IPS DF 4.7 (cell line): ENCODE measurements around the gene SLC23A3.

Experiments
- DNase-seq: peaks from one replicate; pipeline ENCODE4 v3.0.0-alpha.2; 2013; ENCODE audit warnings: low spot score; ENCODE audit errors: extremely low read depth

The SLC23A3 gene

DNA sequence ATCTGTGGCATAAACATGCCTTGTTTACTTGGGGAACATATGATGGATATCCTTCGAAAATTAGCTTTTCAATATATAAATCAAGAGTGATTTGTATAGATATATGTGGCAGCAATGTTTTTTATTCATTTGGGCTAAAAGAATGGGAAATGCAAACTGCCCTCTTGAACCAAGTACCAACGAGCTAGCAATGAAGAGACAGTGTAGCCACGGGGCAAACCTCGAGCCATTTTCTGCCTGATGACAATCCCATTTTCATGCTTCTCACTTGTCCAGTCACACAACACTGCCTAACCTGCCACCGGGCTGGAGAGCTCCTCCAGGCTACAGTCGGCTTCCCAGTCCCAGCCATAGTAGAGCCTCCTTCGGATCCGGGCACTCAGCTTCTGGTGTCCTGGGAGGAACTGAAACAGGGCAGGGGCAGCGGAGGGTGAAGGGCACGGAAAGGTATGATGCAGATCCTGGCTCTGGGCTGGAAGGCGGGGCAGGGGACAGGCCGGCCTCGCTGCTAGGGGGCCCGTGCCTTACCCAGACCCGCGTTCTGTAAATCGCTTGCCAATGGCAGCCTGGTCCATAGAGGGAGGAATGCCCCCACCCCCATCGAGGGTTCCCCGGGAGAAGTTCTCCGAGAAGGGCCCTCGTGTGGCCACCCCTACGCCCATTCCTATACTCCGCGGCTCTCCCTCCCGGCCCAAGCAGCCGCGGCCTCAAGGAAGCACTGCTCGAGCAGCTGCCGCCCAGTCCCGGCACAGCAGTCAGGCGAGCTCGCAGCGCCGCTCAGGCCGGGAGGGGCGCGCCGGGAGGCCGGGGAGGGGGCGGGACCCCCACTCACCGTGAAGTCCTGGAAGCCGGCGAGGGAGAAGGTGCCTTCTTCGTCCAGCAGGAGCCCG lies 6.3 kb upstream of the SLC23A3 start:
- no peak for DNase-seq

DNA sequence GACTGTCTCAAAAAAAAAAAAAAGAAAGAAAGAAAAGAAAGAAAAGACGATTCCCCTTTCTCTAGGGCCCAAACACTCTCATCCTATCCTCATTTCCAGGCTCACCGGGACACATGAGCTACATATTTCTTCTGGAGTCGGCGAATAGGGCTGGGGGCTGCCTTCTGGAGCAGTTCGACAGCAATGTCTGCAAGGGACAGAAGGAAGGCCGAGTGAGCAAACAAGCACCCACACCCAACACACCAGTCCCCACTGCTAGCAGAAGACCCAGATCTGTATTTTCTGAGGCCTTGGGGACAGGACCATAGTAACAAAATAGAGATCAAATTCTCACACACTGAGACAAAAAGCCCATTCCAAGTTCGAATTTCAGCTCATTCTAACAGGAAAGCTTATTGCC lies 5.7 kb upstream of the SLC23A3 start:
- no peak for DNase-seq

DNA sequence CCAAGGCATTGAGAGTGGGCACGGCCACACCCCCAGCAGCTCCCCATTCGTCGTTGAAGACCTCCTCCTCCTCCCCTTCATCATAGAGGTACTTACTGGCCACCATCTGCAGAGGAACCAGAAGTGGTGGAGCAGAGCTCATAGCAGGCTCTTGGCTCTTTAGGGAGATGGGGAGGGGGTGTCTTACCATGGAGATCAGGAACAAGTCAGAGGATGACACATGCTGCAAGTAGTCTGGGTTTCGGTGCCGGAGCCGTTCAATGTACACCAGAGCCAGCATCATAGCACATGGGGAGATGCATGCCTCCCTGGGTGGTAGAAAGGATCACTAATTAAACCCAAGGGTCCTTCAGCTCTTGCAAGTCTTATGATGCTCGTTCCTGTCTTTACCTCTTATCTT lies 5.0 kb upstream of the SLC23A3 start:
- DNase-seq = no peak

DNA sequence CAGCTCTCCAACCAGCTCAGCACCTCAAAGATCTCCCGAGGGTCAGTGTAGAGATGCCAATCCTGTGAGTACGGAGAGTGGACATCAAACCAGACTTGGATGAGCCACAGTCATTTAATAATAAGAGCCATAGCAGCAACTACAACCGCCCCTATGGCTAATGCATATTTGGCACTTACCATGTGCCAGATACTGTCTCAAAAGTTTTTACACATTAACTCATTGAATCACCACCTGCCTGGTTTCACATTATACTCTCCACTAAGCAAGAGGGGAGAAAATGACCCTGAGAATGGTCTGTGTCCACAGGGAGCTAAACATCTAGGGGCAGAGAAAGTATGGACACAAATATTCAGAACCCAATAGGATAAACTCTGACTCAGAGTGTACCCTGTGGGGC lies 4.3 kb upstream of the SLC23A3 start:
- DNase-seq = no peak

DNA sequence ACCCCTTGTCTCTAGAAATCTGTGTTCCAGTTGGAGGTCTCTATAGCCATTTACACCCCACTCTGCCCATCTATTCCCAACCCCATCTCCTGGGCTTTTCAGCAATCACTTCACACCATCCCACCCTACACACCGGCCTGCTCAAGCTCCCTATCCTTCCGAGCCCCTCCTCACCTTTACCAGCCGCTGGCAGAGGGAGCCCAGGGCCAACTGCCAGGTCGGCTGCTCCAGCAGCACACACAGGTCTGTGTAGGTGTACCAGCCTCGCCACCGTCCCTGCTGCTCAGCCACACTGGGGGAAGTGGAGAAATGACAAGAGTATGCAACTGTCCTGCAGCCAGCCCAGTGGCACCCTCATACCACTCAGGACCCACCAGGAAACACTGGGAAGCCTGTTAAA lies 3.3 kb upstream of the SLC23A3 start:
- no peak for DNase-seq

DNA sequence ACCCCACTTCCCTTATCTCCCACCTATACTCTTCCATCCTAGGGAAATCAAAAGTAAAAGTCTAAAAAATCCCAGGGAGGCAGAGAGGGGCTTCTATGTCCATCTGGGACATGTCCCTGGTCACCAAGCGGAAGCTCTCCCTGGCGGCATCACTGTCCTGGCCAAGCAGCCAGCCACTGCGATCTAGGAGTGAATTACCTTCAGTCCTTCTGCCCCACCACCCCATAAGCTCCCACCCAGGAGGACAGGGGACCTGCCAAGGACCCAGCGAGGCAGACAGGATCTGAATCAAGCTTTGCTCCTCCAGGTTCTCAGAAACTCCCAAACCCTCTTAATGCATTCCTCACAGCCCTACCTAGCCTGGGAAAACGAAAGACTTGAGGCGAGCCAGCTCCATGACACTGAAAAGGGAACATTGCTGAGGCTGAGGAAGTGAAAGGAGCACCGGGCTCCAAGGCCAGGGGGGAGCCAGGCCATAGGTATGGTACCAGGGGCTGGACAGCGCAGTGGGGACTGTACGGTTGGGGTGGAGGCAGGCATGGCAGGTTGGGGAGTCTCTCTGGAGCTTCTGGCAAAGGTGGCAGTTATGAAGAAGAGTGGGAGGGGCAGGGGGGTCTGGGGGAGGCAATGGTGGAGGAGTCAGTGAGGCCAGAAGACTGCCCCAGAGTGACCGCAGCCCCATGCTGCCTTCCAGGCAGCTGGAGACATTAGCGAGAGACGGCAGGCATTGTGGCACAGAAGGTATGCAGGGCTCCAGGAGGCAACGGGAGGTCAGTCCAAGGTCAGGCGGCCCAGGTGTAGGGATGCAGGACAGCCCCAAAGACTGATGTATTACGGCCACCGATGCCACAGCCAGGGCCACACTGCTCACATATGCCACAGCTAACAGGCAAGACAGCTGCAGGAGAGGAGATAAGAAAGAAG lies 2.7 kb upstream of the SLC23A3 start:
- DNase-seq = no peak

DNA sequence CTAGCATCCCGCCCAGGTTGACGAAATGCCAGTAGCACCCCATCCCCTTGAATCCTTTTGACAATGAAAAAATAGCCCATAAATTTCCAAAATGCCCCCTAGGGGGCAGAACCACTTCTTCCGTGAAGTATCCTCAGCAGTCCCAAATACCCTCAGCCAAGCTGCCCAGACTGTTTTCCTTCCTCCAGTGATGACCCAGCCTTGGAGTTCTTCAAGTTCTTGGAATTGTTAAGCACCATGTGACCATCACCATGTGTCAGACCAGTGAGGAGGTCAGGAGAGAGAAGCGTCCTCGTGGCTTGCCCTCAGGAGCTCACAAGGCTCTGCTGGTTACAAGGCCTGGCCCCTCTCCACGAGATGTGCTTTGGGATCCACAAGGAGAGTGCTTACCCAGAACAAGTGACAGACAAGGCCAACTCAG lies 1.4 kb upstream of the SLC23A3 start:
- no peak for DNase-seq

DNA sequence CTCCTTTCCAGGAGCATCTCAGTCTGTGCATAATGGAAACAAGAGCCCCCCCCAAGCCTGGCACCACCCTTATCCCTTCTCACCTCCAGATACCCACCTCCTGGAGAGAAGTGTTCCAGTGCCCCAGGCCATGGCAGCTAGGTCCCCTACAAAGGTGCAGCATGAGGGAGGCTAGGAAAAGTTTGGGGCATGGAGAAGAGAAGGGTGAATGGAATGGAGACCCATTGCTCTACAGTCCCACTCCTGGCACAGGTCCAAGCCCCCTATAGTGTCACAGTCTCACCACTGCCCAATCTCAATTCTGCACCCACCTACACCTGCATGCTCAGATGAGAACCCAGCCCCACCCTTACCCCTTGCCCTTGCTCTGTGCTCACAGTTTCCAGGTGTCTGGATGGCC lies 897 bp downstream of the SLC23A3 start:
- DNase-seq = no peak

DNA sequence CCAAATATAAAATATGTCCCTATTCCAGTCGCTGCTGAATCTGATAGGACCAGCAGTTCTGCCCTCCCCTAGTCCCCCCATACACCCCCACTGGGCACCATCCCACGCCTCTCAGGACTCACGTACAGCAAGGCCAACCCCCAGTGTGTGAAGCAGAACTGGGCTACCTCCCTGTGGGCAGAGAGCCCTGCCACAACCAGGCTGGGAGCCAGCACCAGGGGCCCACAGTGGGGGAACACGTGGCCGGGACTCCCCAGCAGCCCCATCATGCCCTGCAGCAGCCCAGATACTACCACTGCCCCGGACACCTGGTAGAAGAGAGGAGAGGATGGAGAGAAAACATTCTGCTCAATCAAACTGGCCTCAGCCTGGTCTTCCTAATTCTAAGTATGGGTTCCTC lies 1.3 kb downstream of the SLC23A3 start:
- DNase-seq = no peak

DNA sequence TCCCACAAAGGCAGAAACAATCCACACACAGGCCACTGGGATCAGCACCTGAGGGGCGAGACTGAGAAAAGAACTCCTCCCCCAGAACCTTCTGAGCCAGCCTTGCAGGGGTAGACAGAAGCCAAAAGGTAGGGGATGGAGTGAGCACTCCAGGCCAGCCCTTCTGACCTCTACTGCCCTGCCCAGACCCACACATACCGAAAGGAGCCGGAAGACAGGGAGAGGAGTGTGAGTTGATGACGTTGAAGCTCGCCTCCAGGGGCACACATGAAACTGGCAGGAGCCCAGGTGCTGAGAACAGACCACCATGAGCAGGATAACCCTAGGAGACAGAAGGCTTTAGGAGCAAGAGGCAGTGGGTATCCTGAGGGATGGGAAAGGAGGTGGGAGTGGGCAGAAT lies 1.8 kb downstream of the SLC23A3 start:
- no peak for DNase-seq

DNA sequence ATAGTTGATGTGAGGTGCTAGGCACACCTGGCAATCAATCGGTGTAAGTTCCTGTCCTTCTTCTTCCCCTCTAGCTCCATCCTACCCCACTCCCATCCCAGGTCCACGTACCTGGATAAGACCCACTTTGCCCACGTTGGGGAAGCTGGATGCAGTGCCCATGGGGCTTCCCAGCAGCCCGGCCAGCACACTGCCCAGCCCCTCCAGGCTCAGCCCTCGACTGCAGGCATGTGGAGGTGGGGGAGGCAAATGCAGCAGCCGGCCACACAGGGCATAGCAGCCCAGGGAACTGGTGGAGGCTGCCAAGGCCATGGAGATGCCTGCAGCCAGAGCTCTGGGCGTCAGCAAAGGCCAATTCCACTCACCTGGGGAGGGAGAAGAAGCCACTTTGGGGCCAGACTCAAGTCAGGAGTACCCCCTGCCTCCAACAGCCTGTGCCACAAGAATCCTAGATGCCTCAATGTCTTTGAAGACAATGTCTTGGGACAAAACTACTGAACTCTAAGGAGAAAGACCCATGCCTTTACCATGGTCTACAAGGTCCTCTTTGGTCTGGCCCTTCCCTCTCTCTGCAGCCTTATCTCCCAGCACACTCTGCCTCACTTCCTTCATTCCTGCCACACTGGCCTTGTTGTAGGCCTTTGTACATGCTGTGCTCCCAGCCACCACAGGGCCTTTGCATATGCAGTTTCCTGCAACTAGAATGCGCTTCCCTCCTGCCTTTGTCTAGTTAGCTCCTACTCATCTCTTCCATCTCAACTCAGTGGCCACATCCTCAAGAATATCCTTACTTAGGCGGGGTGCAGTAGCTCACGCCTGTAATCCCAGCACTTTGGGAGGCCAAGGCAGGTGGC lies 4.5 kb downstream of the SLC23A3 start:
- no peak for DNase-seq

DNA sequence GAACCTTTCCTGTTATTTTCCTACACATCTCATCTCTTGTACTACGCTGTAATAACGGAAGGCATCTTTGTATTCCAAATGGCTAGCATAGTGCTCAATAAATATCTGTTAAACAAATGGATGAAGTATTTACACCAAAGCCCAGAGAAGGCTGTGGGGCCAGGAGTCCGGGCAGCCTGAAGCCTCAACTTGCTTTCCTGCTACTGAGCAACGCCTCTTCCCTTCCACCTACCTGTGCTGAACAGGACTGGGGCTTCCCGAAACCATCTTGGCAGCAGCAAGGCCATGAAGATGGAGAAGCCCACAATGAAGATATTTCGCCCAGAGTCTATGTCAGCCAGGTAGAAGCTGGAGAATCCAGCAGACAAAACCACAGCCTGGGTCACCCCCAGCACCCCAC lies 6.7 kb downstream of the SLC23A3 start:
- no peak for DNase-seq

DNA sequence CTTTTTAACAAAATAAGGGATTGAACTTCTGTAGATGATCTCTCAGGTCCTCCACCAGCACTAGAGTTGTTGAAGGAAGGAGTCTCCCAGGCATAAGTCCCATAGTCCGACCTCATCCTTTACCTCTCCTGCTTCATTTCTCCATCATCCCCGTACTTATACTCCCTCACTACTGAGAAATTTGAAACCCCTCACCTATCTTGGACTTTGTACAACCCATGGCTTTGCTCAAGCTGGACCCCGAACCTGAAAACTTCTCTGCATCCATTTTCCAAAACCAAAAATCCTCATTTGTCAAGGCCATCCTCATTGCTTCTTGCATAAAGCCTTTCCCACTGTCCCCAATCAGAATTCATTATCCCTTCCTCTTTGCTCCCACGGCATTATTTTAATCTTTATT lies 8.7 kb downstream of the SLC23A3 start:
- no peak for DNase-seq

DNA sequence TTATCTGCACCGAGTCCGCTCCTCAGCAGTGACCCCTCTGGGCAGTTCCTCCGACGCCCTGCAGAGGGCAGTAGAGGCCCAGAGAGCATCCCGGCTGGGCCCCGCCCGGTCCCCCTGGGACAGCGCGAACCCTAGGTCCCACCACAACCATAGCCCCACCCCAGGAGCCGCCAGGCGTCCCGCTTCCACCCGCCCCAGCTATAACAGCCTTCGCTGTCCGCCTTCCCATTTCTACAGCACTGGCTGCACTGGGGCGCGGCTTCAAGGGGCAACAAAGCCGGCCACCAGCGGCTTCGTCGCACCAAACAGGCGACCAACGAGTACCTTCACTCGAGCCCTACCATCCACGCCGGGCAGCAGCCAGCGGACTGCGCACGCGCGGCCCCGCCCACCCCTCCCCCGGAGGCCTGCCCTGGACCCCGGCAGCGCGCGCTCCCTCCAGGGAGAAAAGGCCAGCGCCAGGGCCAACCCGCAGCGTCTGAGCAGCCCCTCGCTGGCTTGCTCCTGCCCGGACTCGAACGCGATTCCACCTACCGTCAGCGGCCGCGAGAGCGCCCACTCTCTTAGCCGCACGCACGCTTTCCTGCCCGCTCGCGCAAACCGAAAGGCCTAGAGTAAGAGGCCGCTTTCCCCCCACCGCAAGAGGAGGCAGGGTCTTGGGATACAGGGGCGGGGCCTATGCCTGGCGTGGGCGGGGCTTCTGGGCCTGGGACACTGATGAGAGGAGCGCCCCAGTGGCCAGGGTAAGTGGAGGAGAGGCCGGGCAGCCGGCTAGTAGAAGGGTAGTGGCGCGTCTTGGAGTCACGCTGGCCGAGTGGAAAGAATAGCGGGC lies 9.4 kb downstream of the SLC23A3 start, which contains the start of gene NHEJ1:
Gene NHEJ1 (minus strand): TSS at position 630 of the 832 bp plus-strand sequence. CDS start 2,453 bp downstream, outside the sequence.
- DNase-seq = no peak

DNA sequence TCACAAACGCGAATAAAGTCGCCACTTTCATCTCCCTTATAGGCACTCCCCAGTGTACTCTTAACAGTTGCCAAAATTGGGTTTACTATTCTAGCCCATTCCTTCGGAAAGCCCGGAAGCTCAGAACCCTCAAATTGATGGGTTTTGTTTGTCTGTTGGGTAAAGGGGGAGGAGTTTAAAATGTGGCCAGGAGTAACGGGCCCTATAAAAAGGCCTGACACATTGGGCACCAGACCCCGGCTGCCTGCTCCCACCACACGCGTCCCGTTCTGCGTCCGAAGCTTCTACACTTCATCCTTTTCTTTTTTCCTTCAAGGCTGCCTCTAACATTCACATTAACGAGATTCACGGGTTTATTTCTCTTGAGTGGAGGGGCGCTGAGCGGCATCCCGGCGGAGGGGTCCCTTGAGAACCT lies 10.1 kb downstream of the SLC23A3 start:
- DNase-seq = no peak

DNA sequence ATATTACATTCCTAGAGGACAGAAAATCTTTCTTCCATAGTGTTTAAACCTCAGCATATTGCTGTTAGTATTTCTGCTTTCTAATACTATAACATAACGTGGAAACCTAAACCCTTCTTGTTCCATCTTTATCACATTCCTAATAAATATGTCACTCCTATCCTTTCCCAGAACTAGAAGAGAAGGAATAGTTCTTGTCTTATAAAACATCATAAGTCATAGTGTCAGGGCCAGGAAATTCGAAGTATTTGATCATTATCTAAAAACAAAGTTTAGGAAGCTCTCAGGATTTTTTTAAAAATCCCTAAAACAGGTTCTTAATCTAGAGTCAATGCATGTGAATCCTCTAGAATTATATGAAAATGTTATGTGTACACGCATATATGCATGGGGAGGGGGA lies 11.2 kb downstream of the SLC23A3 start:
- no peak for DNase-seq

DNA sequence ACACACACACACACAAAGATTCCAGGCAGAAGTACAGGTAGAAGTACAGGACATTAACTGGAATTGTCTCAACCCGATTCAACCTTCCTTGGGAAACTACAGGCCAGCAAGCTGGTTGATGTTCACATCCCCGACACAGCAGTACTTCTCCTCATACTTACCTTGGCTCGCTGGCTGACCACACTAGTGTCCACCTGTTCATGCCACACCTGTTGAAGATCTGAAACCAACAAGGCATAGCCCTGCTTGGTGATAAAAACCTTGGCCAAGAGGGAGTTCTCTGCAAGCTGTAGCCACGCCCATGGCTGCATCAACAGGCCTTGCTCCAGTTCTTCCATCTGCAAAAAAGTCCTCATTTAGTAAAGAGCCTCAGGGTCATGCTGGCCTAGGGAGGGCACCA lies 11.8 kb downstream of the SLC23A3 start:
- no peak for DNase-seq

DNA sequence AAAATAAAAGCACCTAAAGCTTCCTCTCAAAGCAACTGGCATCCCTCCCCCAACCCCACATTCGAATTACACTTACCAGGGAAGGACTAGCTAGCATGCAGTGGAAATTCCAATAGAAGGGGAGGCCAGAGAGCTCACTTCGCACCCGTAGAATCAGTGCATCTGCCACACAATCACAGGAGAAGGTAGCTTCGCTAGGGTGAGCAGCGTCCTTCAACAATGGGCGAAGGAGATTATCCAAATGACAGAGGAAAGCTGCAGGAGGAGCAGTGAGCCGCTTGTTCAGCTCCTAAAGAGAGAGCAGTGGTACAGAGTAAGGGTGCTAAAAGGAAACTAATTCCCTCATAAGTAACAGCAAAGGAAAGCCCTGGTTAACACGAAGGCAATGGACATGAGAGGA lies 12.4 kb downstream of the SLC23A3 start:
- DNase-seq = no peak

DNA sequence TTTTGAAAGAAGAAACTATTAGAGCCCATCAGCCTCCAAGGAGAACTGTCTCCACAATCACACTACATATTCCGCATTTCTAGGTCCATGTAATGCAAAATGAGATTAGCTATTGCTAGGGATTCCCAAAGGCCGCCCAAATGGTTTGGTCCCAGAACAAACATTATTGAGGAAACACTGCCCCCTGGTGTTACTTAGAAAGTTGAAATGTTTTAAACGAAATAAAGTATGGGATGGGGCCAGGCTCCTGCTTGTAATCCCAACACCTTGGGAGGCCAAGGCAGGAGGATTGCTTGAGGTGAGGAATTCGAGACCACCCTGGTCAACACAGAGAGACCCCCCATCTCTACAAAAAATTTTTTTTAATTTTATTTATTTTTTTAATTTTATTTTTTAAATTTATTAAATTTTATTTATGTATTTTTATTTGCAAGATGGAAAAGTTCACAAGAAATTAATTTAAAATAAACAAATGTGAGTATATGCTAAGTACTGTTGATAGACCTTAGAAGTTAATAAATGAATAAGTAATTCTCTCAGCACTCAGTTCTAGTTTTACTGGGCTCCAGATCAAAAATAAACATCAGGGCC lies 14.7 kb downstream of the SLC23A3 start:
- DNase-seq = no peak

DNA sequence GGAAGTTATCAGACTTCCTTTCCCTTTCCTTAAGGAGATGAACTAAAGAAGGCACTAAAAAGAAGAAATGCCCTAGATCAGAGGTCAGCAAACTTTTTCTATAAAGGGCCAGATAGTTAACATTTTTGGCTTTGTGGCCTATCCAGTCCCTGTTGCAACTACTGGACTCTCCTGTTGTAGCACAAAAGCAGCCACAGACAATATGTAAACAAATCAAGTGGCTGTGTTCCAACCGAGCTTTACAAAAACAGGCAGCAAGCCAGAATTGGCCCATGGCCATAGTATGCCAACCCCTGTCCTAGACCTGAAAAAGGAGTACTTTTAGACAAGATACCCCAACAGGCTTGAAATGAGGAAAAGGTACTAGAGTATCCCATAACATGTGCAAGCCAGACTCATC lies 20.2 kb downstream of the SLC23A3 start:
- DNase-seq = no peak
